Kasumi-1 (cell line): ENCODE results near the gene SLC28A3.

Experiments
- DNase-seq, 2 experiments: peaks; one replicate each; lab custom pipeline; 2025; lab: John Stamatoyannopoulos, UW

The SLC28A3 gene

DNA sequence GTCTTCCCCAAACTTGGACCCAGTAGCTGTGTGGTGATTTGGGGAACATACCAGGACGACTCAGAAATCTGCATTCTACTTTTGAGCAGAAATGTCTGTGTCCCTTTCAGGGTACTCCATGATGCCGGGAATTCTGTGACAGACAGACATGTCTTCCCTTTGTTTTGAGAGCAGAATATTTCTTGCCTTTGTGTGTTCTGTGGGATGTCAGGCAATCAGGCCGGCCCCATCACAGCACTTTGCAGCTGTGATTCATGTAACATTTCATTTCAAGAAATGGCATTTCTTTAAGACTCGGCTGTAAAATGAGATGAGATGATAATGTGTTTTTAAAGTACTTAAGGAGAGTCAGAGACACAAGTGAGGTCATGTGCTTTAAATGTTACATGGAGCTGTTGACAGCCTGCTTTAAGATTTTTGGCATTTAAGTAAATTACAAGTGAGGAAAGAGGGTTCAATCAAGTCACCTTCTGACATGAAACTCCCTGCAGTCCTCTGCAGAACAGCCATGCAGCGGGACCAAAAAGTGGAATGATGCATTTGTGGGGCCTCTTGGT lies 98.7 kb downstream of the SLC28A3 start:
- no peak for DNase-seq

DNA sequence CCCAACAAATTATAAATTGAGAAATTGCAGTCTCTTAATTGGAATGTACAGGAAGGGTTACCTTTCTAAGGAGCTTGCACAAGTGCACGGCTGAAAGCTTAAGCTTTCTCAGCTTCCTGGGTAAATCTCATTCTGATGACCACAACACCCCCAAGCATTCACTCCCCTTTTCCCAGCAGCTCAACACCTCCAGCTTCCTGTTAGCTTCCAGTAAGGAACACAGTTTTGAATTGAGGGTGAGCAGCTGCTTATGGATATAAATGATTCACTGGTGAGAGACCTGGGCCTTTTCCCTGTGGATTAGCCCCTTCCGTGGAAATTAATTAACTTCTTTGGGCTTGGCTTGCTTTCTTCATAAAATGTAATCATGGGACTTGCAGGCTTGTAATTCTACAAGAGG lies 101.2 kb downstream of the SLC28A3 start:
- DNase-seq = no peak

DNA sequence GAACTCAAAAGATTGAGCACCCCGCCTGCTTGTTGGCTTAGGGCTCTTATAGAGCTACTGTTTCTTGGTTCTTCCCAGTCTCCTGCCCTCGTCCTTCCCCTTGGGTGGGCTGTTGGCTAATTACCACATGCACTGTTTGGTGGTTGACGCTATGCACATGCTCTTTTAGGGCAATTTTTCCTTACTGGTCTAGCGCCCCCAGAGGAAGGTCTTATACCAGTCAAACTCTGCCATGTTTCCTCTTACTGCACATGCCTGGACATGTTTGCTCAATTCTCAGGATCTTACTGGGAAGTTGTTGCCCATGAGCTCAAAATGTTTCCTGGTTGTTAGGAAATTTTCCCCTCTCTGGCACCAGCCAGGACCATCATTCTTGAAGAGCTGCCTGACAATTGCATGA lies 101.9 kb downstream of the SLC28A3 start:
- peak; percentile 1 to 6 for DNase-seq

DNA sequence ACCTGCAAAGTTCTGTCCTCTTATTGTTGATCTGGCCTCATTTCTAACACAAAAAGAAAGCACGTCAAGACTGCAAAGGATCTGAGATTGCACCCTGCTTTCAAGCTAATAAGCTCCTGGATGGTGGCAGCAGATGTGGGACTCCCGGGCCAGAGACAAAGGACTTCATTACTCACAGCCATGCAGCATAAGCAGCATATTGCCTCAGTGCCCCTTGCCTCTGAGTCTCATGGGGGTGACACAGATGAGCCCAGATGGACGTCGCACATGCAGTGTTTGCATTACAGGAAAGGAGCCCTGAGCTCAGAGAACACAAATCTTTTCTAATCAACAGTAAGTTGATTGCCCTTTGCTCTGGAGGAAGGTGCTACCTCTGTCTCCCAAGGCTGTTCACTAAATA lies 105.0 kb downstream of the SLC28A3 start:
- DNase-seq = no peak

DNA sequence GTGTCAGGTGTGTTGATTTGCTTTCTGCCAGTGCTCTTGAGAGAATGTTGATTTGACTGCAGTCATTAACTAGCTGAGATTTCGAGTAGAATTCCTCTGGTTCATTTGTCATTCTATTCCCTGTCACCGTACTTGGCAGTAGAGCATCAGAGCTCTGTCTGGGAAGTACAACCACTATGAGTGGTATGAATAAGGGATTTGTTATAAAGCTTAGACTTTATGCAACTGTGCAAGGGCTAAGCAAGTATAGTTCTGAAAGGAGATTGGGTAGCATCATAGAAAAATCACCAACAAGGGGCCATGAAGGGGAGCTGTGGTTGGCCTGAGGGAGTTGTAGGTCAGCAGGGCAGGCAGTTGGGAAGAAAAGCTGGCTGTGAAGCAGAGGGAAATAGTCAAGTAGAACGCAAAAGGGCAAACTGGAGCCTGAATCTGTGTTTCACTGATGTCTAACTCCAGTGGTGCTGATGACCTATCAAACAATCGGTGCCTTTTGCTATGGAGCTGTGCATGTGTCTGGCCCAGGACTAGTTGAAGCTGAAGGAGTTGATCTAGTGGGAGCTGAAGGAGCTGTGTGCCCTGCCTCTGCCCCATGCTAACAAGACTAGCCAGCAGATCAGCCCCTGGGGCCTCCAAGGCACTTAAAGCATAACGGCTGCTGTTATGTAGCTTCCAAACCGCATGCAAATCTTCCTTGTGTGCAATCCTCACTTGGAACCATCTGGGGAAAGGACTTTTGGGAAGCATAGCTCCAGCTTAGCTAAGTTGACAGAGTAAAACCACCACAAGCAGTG lies 110.0 kb downstream of the SLC28A3 start:
- DNase-seq = no peak

DNA sequence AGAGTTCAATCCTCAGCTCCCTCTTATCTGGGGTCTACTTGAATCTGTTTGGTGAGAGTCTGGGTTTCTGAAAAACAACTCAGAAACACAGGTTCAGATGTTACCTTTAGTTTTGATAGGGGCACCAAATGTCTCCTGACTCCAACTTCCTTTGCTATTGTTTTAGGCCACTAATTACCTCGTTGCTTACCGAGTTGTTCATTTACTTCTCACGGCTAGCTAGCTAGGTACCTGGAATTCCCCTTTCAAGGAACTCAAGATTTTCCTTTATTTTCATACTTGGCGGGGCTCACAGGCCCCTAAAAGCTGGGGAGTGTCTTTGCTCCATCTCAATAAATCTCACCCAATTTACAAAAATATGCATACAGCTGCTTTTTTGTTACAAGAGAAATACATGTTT lies 111.4 kb downstream of the SLC28A3 start:
- DNase-seq = no peak

DNA sequence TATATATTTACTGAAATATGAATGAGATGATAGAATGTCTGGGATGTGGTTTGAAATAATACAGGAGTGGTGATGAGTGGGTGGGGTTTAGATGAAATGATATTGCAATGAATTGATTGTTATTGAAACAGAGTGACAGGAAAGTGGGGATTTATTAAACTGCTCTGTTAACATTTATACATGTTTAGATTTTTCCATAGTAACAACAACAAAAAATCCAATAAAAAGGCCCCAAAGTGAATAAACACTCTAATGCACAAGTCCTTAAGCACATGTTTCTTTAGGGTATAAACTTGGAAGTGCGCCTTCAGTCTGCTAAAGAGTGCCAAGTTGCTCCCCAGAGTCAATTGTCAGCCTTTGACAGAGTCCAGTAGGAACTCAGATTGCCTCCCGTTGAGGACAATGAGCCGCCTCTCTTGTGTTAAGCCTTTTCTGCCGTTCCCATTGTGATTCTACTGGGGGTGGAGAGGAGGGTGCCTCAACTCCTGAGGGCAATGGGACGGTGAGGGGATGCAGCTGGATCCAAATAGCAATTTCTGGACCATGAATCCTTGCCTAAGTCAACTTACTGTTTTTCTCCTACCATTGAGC lies 112.3 kb downstream of the SLC28A3 start:
- DNase-seq = no peak

DNA sequence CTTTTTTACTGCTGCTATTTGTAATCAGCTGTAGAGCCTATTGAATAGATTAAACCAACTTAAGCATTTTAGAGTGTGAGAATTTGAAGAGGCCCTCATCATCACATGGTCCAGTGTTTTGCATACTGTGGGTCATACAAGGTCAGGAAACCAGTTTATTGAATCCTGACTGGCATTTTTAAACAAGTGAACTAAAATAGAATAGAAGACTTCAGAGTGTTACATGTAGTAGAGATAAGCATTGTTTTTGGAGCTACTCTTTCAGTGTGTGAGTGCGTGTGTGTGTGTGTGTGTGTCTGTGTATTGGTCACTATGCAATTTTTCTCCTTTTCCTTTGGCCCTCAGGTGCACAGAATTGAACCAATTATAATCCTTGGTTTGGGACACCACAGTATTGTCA lies 114.4 kb downstream of the SLC28A3 start:
- no peak for DNase-seq
